HEK293T (cell line): Measurements from ENCODE around the gene C16orf86.

Source experiments
- ARNT ChIP-seq: fragments of 450-650 bp; IDR thresholded peaks from 2 replicates; pipeline ENCODE4 v1.6.1; 2017; ENCODE audit warnings: mild to moderate bottlenecking
- CTBP1 ChIP-seq: fragments of 450-650 bp; IDR thresholded peaks from 2 replicates; pipeline ENCODE4 v1.6.1; 2016; ENCODE audit warnings: borderline replicate concordance
- FOXA1 ChIP-seq: fragments of 450-650 bp; IDR thresholded peaks from 2 replicates; pipeline ENCODE4 v1.6.1; 2016; ENCODE audit warnings: mild to moderate bottlenecking
- FOXK2 ChIP-seq: fragments of 450-650 bp; IDR thresholded peaks from 2 replicates; pipeline ENCODE4 v1.6.1; 2016; ENCODE audit warnings: mild to moderate bottlenecking
- FOXM1 ChIP-seq: fragments of 450-650 bp; IDR thresholded peaks from 2 replicates; pipeline ENCODE4 v1.6.1; 2017; ENCODE audit warnings: mild to moderate bottlenecking, borderline replicate concordance
- HDGF ChIP-seq: fragments of 450-650 bp; IDR thresholded peaks from 2 replicates; pipeline ENCODE4 v1.6.1; 2017; ENCODE audit warnings: antibody characterized with exemption, borderline replicate concordance
- L3MBTL2 ChIP-seq: fragments of 450-650 bp; conservative IDR thresholded peaks from 2 replicates; pipeline ENCODE4 v1.6.1; 2016; ENCODE audit warnings: mild to moderate bottlenecking
- NFRKB ChIP-seq: fragments of 450-650 bp; IDR thresholded peaks from 2 replicates; pipeline ENCODE4 v1.6.1; 2016; ENCODE audit warnings: mild to moderate bottlenecking, moderate library complexity
- SP1 ChIP-seq: fragments of 450-650 bp; IDR thresholded peaks from 2 replicates; pipeline ENCODE4 v1.6.1; 2017
- SUZ12 ChIP-seq: fragments of 450-650 bp; IDR thresholded peaks from 2 replicates; pipeline ENCODE4 v1.6.1; 2016; ENCODE audit warnings: mild to moderate bottlenecking
- TARDBP ChIP-seq: fragments of 450-650 bp; IDR thresholded peaks from 2 replicates; pipeline ENCODE4 v1.6.1; 2016
- ZNF384 ChIP-seq: fragments of 450-650 bp; IDR thresholded peaks from 2 replicates; pipeline ENCODE4 v1.6.1; 2016

- TF ChIP-seq FOXA1 (no peak), SP1 (no peak), ARNT (no peak), HDGF (no peak), ZNF384 (no peak), FOXK2 (no peak), L3MBTL2 (no peak), CTBP1 (no peak), TARDBP (no peak), FOXM1 (no peak), SUZ12 (no peak), NFRKB (no peak)
These were observed 13.6 kb downstream of the C16orf86 start for GRCh38 chr16:67679935-67680897.
